ENCODE data around the gene TSHZ2. TPM values are rescaled to one million over a fixed set of nuclear protein-coding genes. Genes with fewer than 3 reads are reported as not detected.

The TSHZ2 gene
- total RNA-seq, 1 donor from 2014 or later = 2.0 TPM

DNA sequence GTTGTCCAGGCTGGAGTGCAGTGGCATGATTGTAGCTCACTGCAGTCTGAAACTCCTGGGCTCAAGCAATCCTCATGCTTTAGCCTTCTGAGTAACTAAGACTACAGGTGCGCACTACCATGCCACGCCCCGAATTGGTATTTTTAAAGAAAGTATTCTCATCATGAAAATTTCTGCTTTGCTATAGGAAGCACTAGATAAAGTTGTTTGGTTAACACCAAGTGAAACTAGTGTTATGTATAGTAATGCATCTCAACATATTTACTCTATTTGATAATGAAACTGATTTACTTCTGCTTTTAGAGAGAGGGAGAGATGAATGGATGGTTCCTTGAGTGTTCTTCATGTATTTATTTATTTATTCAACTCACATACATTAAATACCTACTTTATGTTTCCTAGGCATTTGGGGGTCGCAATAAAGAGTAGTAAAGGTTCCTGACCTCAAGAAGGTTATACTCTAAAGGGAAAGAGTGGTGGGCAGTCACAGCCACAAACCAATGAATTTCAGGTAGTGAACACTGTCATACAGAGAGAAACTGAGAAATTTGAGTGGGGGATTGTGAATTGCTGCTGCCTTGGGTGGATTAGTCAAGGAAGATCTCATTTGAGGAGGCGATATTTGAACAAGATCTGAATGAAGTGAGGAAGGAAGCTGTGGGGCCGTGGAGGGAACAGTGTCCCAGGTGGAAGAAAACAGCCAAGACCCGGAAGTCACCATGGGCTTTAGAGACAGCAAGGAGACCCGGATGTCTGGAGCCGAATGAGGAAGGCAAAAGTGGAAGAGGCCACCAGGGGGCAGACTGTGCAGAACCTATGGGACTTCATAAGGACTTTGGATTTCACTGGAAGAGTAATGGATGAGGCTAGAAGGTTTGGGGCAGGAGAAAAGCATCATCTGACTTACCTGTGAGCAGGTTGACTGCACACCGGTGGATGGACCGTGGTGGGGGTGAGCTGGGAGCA, 185.6 kb downstream of the TSHZ2 start:
- DNase-seq (ENCODE audit: extremely low read depth, low read depth, low spot score) = no peak

DNA sequence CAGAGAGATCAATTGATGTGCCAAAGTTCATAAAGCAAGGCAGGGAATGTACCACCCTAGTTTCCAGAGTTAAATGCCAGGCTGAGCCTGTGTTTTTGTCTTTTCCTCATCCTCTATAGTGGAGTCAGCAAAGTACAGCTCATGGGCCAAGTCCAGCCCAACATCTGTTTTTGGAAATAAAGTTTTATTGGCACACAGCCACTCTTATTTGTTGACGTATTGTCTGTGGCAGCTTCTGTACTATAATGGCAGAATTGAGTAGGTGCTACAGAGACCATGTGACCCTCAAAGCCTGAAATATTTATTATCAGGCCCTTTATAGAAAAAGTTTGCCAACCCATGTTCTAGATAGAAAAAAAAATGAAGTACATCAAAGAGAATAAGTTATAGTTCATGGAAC, 187.0 kb downstream of the TSHZ2 start:
- DNase-seq (ENCODE audit: extremely low read depth, low read depth, low spot score) = no peak

DNA sequence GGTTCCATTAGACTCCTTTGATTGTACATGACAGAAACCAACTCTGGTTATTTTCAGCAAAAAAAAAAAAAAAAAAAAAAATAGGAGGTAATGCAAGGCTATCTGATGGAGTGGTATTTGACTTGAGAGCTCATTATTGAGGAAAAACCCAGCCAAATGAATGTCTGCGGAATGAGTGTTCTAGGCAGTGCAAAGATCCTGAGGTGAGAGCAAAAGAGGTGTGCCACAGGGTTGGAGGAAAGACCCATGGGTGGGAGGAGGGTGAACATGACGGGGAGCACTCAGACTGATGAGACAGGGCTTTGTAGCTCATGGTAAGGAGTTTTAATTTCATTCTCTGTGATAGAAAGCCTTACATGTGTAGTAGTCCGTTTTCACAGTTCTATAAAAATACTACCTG, 188.9 kb downstream of the TSHZ2 start:
- DNase-seq (ENCODE audit: extremely low read depth, low read depth, low spot score) = no peak

- no peak for DNase-seq (ENCODE audit: extremely low read depth, low read depth, low spot score)
Measured at GRCh38 chr20:53161473-53161872, 189.3 kb downstream of the TSHZ2 start.

- DNase-seq (ENCODE audit: extremely low read depth, low read depth, low spot score) = no peak
Measured at GRCh38 chr20:53162251-53162835, 190.2 kb downstream of the TSHZ2 start.

- no peak for DNase-seq (ENCODE audit: extremely low read depth, low read depth, low spot score)
Measured at GRCh38 chr20:53163486-53163885, 191.3 kb downstream of the TSHZ2 start.

- DNase-seq (ENCODE audit: extremely low read depth, low read depth, low spot score) = no peak
Measured at GRCh38 chr20:53164072-53164471, 191.9 kb downstream of the TSHZ2 start.

DNA sequence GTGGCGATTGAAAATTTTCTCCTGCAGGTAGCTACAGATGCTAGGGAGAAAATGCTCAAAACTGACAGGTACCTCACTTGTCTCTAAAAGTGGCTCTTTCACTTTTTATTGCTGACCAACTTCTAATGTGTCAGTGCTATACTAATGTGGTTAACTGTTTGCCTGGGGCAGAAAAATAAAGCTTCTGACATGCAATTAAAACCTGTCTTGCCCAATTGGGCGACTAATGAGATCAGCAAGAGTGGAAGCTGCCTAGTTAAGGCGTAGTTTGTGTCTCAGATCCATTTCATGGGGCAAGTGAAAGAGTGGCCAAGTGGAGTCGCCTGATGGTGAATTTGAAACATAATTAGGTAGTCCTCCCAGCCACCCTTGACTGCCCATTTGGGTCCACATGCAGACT, 193.3 kb downstream of the TSHZ2 start:
- no peak for DNase-seq (ENCODE audit: extremely low read depth, low read depth, low spot score)

- no peak for DNase-seq (ENCODE audit: extremely low read depth, low read depth, low spot score)
Measured at GRCh38 chr20:53168491-53168890, 196.3 kb downstream of the TSHZ2 start.

- no peak for DNase-seq (ENCODE audit: extremely low read depth, low read depth, low spot score)
Measured at GRCh38 chr20:53170196-53170595, 198.0 kb downstream of the TSHZ2 start.

DNA sequence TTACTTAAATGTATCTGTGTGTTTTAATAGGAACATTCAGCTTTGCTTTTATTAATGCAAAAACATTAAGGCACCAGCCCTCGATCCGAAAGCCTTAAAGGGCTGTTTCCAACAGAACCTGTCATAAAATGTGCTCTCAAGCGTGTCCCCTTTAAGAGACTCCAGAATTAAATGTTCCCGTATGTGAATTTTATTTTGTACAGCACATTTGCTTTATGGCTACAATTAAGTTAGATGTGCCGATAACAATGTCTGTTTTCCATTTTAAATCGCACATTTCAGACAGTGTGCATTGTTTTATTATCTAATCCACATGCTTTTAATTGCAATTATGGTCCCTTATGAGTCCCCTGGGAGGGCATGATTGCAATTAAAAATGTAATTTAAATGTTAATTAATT, 198.9 kb downstream of the TSHZ2 start:
- DNase-seq (ENCODE audit: extremely low read depth, low read depth, low spot score) = no peak

GRCh38 chr20:53174454-53174853, 202.3 kb downstream of the TSHZ2 start:
- no peak for DNase-seq (ENCODE audit: extremely low read depth, low read depth, low spot score)

DNA sequence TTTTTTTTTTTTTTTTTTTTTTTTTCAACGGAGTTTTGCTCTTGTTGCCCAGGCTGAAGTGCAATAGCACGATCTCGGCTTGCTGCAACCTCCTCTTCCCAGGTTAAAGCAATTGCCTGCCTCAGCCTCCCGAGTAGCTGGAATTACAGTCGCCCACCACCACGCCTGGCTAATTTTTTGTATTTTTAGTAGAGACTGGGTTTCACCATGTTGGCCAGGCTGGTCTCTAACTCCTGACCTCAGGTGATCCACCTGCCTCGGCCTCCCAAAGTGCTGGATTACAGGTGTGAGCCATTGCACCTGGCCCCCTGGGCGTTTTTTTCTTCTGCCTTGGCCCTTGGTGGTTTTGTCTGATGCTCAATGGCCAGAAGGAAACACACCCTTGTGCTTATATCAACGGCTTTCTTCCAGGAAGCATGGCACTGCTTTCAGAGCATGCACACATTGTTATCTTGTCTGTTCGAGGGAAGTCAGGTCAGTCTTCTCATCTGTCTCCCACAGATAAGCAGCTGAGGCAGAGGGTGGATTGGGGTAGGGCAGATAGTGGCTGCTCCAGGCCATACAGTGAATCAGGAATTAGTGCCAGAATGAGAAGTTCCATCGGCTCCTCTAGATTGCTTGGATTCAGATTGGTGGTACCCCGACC, 203.1 kb downstream of the TSHZ2 start:
- no peak for DNase-seq (ENCODE audit: extremely low read depth, low read depth, low spot score)

- DNase-seq (ENCODE audit: extremely low read depth, low read depth, low spot score) = no peak
Measured at GRCh38 chr20:53176134-53176533, 204.0 kb downstream of the TSHZ2 start.

DNA sequence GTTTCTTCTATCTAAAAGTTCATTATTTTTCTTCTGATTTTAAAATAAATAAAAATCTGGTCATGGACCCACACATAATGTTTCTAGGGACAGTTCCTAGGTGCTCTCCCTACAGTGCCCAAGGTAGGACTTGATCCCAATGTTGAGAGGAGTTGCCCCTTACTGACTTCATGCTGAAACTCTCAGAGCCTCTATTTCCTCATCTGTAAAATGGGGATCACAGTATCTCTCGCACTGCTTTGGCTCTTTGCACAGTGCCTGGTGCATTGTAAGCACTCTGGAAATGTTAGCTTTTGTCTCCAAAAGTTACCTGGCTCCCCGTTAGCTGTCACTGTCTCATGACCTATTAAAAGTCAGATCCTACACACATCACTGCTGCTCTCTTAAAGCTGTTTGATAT, 205.5 kb downstream of the TSHZ2 start:
- DNase-seq (ENCODE audit: extremely low read depth, low read depth, low spot score) = no peak

DNA sequence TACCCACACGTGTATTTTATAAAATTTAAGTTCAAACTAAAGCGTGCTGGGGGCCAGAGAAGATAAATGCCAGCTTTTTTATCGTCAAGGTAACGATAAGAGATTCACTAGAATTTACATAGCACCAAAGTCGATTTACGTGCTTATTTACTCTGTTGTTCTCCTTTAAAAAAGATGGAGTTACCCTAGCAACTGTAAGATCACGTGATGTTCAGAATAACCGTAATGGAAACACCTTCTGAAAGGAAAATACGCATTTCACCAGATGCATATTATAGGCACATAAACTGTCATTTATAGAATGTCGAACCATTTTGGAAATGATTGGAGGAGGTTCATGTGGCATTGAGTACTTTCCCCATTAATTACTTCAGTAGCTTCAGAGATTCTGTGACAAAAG, 207.6 kb downstream of the TSHZ2 start:
- DNase-seq (ENCODE audit: extremely low read depth, low read depth, low spot score) = no peak

- no peak for DNase-seq (ENCODE audit: extremely low read depth, low read depth, low spot score)
Measured at GRCh38 chr20:53180928-53181362, 208.8 kb downstream of the TSHZ2 start.

DNA sequence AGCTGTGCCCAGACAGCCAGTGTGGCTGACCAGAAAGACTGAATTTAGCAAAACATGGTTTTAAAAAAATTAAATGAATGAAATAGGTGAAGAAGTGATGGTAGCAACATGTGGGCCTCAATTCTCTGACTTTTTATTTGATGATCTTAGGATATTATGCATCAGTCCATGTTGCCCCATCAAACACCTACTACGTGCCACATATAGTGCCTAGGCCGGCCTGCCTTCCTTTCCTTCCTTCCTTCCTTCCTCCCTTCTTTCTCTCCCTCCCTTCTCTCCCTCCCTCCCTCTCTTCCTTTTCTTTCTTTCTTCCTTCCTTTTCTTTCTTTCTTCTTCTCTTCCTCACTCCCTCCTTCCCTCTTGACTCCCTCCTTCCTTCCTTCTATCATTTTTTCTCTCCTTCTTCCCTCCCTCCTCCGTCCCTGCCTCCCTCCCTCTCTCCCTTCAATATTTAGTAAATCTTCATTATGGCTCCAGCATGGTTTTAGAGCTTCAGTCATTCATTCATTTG, 209.8 kb downstream of the TSHZ2 start:
- DNase-seq (ENCODE audit: extremely low read depth, low read depth, low spot score) = no peak

GRCh38 chr20:53183181-53183580, 211.0 kb downstream of the TSHZ2 start:
- no peak for DNase-seq (ENCODE audit: extremely low read depth, low read depth, low spot score)

GRCh38 chr20:53186635-53187034, 214.5 kb downstream of the TSHZ2 start:
- no peak for DNase-seq (ENCODE audit: extremely low read depth, low read depth, low spot score)

GRCh38 chr20:53187392-53188068, 215.4 kb downstream of the TSHZ2 start:
- DNase-seq (ENCODE audit: extremely low read depth, low read depth, low spot score) = no peak
